Fibroblast of the conjunctiva (primary cell): ENCODE data around the gene ZNF710.

Experiments
- DNase-seq: peaks from one replicate; pipeline ENCODE4 v3.0.0-alpha.2; 2010; ENCODE audit warnings: low read depth

ZNF710 gene

GRCh38 chr15:89993349-89993748 is 7.8 kb upstream of the ZNF710 start:
- no peak for DNase-seq

GRCh38 chr15:89997079-89997478 is 4.0 kb upstream of the ZNF710 start:
- DNase-seq: no peak

- DNase-seq: no peak
Observed at GRCh38 chr15:89998141-89998661, 2.9 kb upstream of the ZNF710 start.

GRCh38 chr15:89998923-89999675 is 2.0 kb upstream of the ZNF710 start:
- DNase-seq: no peak

GRCh38 chr15:89999676-90000185 is 1.4 kb upstream of the ZNF710 start:
- no peak for DNase-seq

GRCh38 chr15:90000186-90001001 is 730 bp upstream of the ZNF710 start:
- no peak for DNase-seq

- DNase-seq: no peak
Observed at GRCh38 chr15:90001683-90002427, 731 bp downstream of the ZNF710 start.

GRCh38 chr15:90002428-90002844 is 1.3 kb downstream of the ZNF710 start:
- DNase-seq: no peak

GRCh38 chr15:90003736-90004135 is 2.6 kb downstream of the ZNF710 start:
- no peak for DNase-seq

GRCh38 chr15:90004252-90004651 is 3.1 kb downstream of the ZNF710 start:
- DNase-seq: no peak

GRCh38 chr15:90004671-90005070 is 3.5 kb downstream of the ZNF710 start:
- DNase-seq: peak; percentile 78

- no peak for DNase-seq
Observed at GRCh38 chr15:90006217-90007075, 5.3 kb downstream of the ZNF710 start.

GRCh38 chr15:90007076-90007460 is 5.9 kb downstream of the ZNF710 start:
- DNase-seq: no peak

GRCh38 chr15:90008607-90009006 is 7.5 kb downstream of the ZNF710 start:
- DNase-seq: no peak

- DNase-seq: no peak
Observed at GRCh38 chr15:90009301-90010022, 8.3 kb downstream of the ZNF710 start.

- DNase-seq: no peak
Observed at GRCh38 chr15:90011705-90012104, 10.6 kb downstream of the ZNF710 start.

- DNase-seq: no peak
Observed at GRCh38 chr15:90013503-90013937, 12.4 kb downstream of the ZNF710 start.

- DNase-seq: no peak
Observed at GRCh38 chr15:90015294-90015693, 14.2 kb downstream of the ZNF710 start.

GRCh38 chr15:90015749-90016148 is 14.6 kb downstream of the ZNF710 start:
- no peak for DNase-seq

GRCh38 chr15:90016721-90017120 is 15.6 kb downstream of the ZNF710 start:
- no peak for DNase-seq
